Astrocyte (in vitro differentiated cells and primary cell): Measurements from ENCODE around the gene PTPA. TPM values are rescaled to one million over a fixed set of nuclear protein-coding genes. Genes with fewer than 3 reads are reported as not detected.

Experiments
- DNase-seq: peaks from one replicate; pipeline ENCODE4 v3.0.0-alpha.2; 2010; ENCODE audit warnings: low read depth
- FAIRE-seq: peaks from 2 replicates; lab custom pipeline; 2011; peaks lifted over from hg19 to GRCh38; lab: Jason Lieb, UNC
- H2AFZ ChIP-seq: 2 replicates; pipeline ENCODE4 v1.6.0; 2012; ENCODE audit warnings: low read depth, low read length, inconsistent platforms
- H3K27ac ChIP-seq: 2 replicates; pipeline ENCODE4 v1.5.1; 2011; ENCODE audit warnings: low read depth, low read length, inconsistent platforms
- H3K27me3 ChIP-seq: 2 replicates; pipeline ENCODE4 v1.6.0; 2011; ENCODE audit warnings: low read length, inconsistent platforms; ENCODE audit not compliant: insufficient read depth
- H3K36me3 ChIP-seq: 2 replicates; pipeline ENCODE4 v1.5.1; 2011; ENCODE audit warnings: low read length, inconsistent platforms; ENCODE audit not compliant: insufficient read depth
- H3K4me1 ChIP-seq: 2 replicates; pipeline ENCODE4 v1.5.1; 2011; ENCODE audit warnings: low read length, inconsistent platforms; ENCODE audit not compliant: insufficient read depth
- H3K4me2 ChIP-seq: 2 replicates; pipeline ENCODE4 v1.6.0; 2012; ENCODE audit warnings: low read length, inconsistent platforms
- H3K4me3 ChIP-seq: 2 replicates; pipeline ENCODE4 v1.5.1; 2011; ENCODE audit warnings: low read depth, mild to moderate bottlenecking, low read length, inconsistent platforms; ENCODE audit not compliant: insufficient read depth
- H3K79me2 ChIP-seq: 2 replicates; pipeline ENCODE4 v1.6.0; 2012; ENCODE audit warnings: mild to moderate bottlenecking, low read length, inconsistent platforms; ENCODE audit not compliant: insufficient read depth
- H3K9ac ChIP-seq: 2 replicates; pipeline ENCODE4 v1.6.0; 2012; ENCODE audit warnings: mild to moderate bottlenecking, low read length, inconsistent platforms
- H3K9me3 ChIP-seq: 2 replicates; pipeline ENCODE4 v1.5.1; 2012; ENCODE audit warnings: low read depth, mild to moderate bottlenecking, low read length, inconsistent platforms; ENCODE audit not compliant: insufficient read depth
- H4K20me1 ChIP-seq: 2 replicates; pipeline ENCODE4 v1.6.0; 2012; ENCODE audit warnings: low read length, inconsistent platforms; ENCODE audit not compliant: insufficient read depth
- H3K27ac Mint-ChIP-seq: one replicate; pipeline ENCODE4 v1.8.0; 2021; ENCODE audit warnings: mild to moderate bottlenecking, mixed read lengths; ENCODE audit not compliant: unreplicated experiment
- H3K27me3 Mint-ChIP-seq: one replicate; pipeline ENCODE4 v1.8.0; 2021; ENCODE audit warnings: low read depth, mixed read lengths; ENCODE audit not compliant: unreplicated experiment
- H3K36me3 Mint-ChIP-seq: one replicate; pipeline ENCODE4 v1.8.0; 2021; ENCODE audit warnings: low read depth, mixed read lengths; ENCODE audit not compliant: unreplicated experiment
- H3K4me1 Mint-ChIP-seq: one replicate; pipeline ENCODE4 v1.8.0; 2021; ENCODE audit warnings: low read depth, mixed read lengths; ENCODE audit not compliant: unreplicated experiment
- H3K4me3 Mint-ChIP-seq: one replicate; pipeline ENCODE4 v1.8.0; 2021; ENCODE audit warnings: mild to moderate bottlenecking, moderate library complexity, mixed read lengths; ENCODE audit not compliant: unreplicated experiment
- H3K9me3 Mint-ChIP-seq: one replicate; pipeline ENCODE4 v1.8.0; 2021; ENCODE audit warnings: mild to moderate bottlenecking, mixed read lengths; ENCODE audit not compliant: unreplicated experiment
- CTCF ChIP-seq: IDR thresholded peaks from 2 replicates; pipeline ENCODE4 v1.5.1; 2011; ENCODE audit warnings: low read depth, mild to moderate bottlenecking, inconsistent platforms, low read length, moderate library complexity; ENCODE audit not compliant: insufficient read depth
- EZH2 ChIP-seq: IDR thresholded peaks from 2 replicates; pipeline ENCODE4 v1.6.1; 2012; ENCODE audit warnings: mild to moderate bottlenecking, low read length, inconsistent platforms; ENCODE audit not compliant: insufficient read depth
- total RNA-seq: library from RNA; stranded (reverse); gene quantifications from 2 replicates; pipeline ENCODE4 v1.2.1, GENCODE V29; 2021

The PTPA gene
- total RNA-seq, 1 donor from 2014 or later: 122 TPM

- Histone ChIP-seq H3K79me2 (peaks cover 33% of the 10 kb centered on the region), H4K20me1 (peaks cover 26% of the 10 kb centered on the region), H3K4me2 (peak overlapping the region; percentile 100), H3K27ac (no peak overlapping the region), H3K9ac (peak overlapping the region; percentile 85), H2AFZ (no peak overlapping the region), H3K4me1 (peaks cover 15% of the 10 kb centered on the region), H3K27me3 (no peaks in the 10 kb centered on the region), H3K9me3 (no peaks in the 10 kb centered on the region), H3K4me3 (no peak overlapping the region), H3K36me3 (peaks cover 3% of the 10 kb centered on the region)
- Mint-ChIP-seq H3K27me3 (peaks cover 3% of the 10 kb centered on the region), H3K4me1 (peaks cover 2% of the 10 kb centered on the region), H3K27ac (no peak overlapping the region), H3K9me3 (no peaks in the 10 kb centered on the region), H3K4me3 (peak overlapping the region; percentile 83), H3K36me3 (peaks cover 7% of the 10 kb centered on the region)
- TF ChIP-seq CTCF (no peak), EZH2 (no peak)
- DNase-seq: no peak
- no peak for FAIRE-seq
Measured at GRCh38 chr9:129108805-129109536, 2.2 kb upstream of the PTPA start.

GRCh38 chr9:129109537-129109903 is 1.7 kb upstream of the PTPA start:
- H3K27ac Mint-ChIP-seq: peak overlapping the region; percentile 18
- H3K27me3 Mint-ChIP-seq: peaks cover 3% of the 10 kb centered on the region
- no peak overlapping the region for H3K4me3 ChIP-seq
- peak overlapping the region; percentile 83 for H3K4me3 Mint-ChIP-seq
- no peaks in the 10 kb centered on the region for H3K9me3 Mint-ChIP-seq
- H3K36me3 ChIP-seq: peaks cover 3% of the 10 kb centered on the region
- H3K27ac ChIP-seq: no peak overlapping the region
- DNase-seq (no peak), FAIRE-seq (no peak)
- H3K9ac ChIP-seq: peak overlapping the region; percentile 85
- H3K4me2 ChIP-seq: peak overlapping the region; percentile 100
- peaks cover 7% of the 10 kb centered on the region for H3K36me3 Mint-ChIP-seq
- no peaks in the 10 kb centered on the region for H3K9me3 ChIP-seq
- peaks cover 2% of the 10 kb centered on the region for H3K4me1 Mint-ChIP-seq
- H3K27me3 ChIP-seq: no peaks in the 10 kb centered on the region
- H4K20me1 ChIP-seq: peaks cover 30% of the 10 kb centered on the region
- H2AFZ ChIP-seq: no peak overlapping the region
- no peak for TF ChIP-seq EZH2
- TF ChIP-seq CTCF: no peak
- H3K4me1 ChIP-seq: peaks cover 15% of the 10 kb centered on the region
- peaks cover 38% of the 10 kb centered on the region for H3K79me2 ChIP-seq
